Cerebellar cortex (tissue), 1 donor: ENCODE data around the gene BRS3.
"Not testable (repeated sequence)": the region's sequence is repeated elsewhere in the genome, so short reads cannot be mapped to it uniquely, and the experiment has no call there.

ENCODE experiments used
- DNase-seq: peaks from one replicate; pipeline ENCODE4 v3.0.0-alpha.2; 2015; ENCODE audit warnings: low spot score

BRS3 gene

DNA sequence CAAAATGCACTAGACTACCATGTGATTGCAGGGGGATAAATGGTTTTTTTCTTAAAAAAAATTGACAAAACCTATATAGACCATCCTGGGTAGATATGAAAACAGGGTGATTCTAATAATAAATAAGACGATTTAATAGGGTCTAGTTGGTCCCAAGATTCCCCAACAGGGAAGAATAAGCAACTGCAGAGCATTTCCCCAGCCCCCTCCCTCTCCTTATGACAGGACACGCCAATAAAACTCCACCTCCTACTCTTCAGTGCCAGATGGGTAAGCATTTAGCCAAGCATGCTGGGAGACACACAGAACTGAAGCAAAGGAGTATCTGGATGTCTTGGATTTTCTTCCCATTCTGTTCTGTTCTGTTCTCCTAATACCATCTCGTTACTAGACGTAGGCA, at the start of gene BRS3:
BRS3 (plus strand) TSS at position 301 of the 400 bp plus-strand sequence. CDS start 168 bp downstream, outside the sequence.
- no peak for DNase-seq

DNA sequence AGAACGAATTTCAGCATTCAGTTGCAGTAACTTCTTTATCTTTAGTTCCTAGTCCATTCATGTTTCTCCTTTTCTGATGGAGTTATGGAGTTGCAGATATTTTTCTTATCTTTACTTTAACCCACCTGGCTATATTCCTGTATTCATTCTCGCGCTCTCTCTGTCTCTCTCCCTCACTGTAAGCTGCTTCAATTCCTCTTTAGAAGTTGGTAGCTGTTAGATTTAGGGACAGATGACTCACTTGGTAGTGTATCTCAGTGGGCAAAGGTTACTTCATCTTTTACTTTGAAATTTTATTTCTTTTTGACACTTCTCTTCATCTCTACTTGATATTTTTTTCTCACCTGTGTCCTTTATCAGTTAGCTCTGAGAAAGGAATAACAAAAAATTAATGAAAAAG, 49.6 kb upstream of the BRS3 start:
- DNase-seq, result no peak

DNA sequence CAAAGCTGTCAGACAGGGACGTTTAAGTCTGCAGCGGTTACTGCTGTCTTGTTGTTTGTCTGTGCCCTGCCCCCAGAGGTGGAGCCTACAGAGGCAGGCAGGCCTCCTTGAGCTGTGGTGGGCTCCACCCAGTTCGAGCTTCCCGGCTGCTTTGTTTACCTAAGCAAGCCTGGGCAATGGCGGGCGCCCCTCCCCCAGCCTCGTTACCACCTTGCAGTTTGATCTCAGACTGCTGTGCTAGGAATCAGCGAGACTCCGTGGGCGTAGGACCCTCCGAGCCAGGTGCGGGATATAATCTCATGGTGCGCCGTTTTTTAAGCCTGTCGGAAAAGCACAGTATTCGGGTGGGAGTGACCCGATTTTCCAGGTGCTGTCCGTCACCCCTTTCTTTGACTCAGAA, 42.1 kb upstream of the BRS3 start:
- DNase-seq, result not testable (repeated sequence)

DNA sequence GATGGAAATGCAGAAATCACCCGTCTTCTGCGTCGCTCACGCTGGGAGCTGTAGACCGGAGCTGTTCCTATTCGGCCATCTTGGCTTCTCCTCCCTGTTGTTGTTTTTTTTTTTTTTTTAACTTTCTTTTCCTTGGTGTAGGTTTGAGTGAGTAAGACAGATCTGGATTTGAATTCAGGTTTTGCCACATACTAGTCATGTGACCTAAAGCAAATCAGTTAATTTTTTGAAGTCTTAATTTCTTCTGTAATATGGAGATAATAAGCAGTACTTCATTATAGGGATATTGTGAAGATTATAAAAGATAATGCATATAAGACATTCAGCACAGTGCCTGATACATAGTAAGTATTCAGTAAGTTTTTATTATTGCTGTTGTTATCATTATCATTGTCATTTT, 41.5 kb upstream of the BRS3 start:
- no peak for DNase-seq

- DNase-seq, result no peak
These were observed 40.4 kb upstream of the BRS3 start for GRCh38 chrX:136447308-136447707.

GRCh38 chrX:136447968-136448367, 39.8 kb upstream of the BRS3 start:
- no peak for DNase-seq

DNA sequence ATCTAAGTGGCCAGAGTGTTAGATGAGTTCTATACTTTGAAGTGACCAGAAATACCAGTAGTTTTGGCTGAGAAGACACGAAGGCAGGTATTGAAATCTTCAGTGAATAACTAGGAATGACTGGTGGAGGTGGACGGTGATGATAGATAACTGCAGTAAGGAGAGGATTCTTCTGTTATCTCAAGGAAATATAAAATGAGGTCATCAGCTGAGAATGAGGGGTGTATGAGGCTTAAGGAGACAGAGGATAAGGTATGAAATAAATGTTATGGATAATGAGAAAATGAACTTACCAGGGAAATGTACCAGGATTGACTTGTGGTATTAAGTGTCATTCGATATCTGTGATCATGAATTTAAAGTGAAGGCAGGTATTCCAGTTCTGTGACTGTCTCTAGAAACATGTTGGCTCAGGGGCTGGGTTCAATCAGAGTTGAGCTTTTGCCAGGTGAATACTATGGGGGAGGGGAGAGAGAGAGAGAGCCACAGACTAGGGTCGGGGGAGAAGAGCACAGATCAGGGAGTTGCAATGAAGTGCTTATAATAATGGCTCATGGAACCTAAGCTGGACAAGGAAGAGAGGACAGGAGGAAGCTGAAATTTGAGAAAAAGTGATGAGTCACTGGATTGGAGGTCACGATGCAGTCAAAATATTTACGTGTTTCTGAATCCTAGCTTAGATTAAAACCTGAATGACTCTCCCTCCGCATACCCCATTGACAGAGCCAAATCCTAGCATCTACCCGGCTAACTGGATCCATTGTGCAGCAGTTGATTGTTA, 37.5 kb upstream of the BRS3 start:
- no peak for DNase-seq

GRCh38 chrX:136452614-136453013, 35.1 kb upstream of the BRS3 start:
- no peak for DNase-seq

DNA sequence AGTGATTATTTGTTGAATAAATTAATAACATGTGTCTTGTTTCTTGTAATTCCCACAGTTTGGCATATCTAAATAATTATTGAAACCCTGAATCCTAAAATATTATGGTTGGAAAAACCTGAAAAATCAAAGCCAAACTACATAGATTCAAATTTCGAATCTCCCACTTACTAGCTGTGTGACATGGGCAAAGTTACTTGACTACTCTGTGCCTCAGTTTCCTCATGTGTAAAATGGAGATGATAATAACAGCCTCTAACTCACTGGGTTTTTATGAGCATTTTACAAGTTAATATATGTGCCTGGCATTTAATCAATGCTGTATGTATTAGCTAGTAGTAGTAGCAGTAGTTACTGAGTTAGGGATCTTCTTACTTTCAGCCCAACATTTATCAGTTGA, 34.6 kb upstream of the BRS3 start:
- DNase-seq, result no peak

GRCh38 chrX:136453771-136454170, 34.0 kb upstream of the BRS3 start:
- DNase-seq, result no peak

DNA sequence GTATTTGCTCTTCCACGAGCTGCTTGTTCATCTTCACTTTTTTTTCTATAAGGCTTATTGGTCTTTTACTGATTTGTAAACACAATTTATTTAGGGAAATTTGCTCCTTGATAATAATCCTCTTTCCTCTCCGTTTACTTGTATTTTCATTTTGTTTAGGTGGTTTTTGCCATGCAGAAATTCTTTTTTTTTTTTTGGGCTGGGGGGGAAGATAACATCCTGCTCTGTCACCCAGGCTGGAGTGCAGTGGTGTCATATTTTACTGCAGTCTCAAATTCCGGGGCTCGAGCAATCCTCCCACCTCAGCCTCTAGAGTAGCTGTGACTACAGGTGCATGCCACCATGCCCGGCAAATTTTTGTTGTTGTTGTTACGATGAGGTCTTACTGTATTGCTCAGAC, 31.6 kb upstream of the BRS3 start:
- no peak for DNase-seq

GRCh38 chrX:136457303-136457917, 30.3 kb upstream of the BRS3 start:
- no peak for DNase-seq

DNA sequence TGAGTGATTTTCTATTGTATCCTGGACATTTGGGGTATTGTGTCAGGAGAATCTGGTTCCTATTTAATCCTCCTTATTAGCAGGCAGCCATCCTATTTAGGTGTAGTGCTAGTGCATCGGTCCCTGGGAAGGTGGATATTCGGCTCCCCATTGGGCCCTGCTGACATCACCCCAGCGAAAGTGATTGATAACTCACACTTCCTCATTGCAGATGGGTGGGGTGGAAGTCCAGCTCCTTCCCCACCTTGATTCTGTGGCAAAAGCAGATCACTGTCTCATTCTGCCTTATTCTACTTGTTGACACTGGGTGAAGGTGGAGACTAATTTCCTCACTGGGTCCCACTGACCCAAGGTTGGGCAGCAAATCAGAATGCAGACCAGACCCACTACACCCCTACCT, 23.2 kb upstream of the BRS3 start:
- no peak for DNase-seq

DNA sequence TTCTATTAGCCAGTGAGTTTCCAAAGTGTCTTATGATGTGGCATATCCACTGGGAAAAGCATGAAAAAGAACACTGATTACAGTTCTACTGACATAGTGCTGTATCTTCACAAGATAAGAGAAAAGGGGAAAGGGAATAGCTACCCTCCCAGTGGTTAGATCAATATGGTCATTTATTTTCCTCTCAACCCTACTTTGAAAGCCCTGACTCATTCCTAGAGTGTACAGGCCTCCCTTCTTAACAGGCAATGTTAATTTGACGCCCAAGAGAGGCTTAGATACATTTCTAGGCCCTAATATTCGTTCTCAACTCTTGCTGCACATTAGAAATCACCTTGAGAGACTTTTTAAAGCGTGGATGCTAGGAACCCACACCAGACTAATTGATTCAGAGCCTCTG, 20.4 kb upstream of the BRS3 start:
- DNase-seq, result no peak

- no peak for DNase-seq
These were observed 19.2 kb upstream of the BRS3 start for GRCh38 chrX:136468391-136469103.

GRCh38 chrX:136473663-136474062, 14.1 kb upstream of the BRS3 start:
- DNase-seq, result no peak

- no peak for DNase-seq
These were observed 12.5 kb upstream of the BRS3 start for GRCh38 chrX:136475236-136475635.

- no peak for DNase-seq
These were observed 11.2 kb upstream of the BRS3 start for GRCh38 chrX:136476501-136476900.

DNA sequence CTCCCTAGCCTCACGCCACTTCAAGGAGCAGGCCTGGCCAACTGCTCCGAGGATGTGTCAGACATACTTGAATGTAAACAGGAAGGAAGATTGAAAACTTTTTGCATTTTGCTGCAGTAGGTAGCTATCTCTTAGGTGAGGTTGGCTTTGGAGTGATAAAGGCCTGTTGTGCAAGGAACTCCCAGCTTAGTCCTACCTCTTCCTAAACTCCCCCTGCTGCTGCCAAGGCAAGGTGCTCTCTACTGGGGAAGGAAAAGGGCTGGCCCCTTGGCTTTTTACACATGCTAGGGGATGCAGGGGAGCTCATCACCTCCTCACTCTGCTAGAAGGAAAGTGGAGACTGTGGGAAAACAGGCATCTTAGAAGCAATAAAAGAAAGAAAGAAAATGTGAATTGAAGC, 10.7 kb upstream of the BRS3 start:
- DNase-seq, result no peak

- no peak for DNase-seq
These were observed 7.4 kb upstream of the BRS3 start for GRCh38 chrX:136480383-136480782.

- no peak for DNase-seq
These were observed 959 bp downstream of the BRS3 start for GRCh38 chrX:136488706-136489105.

GRCh38 chrX:136491832-136492231, 4.1 kb downstream of the BRS3 start:
- DNase-seq, result no peak

- no peak for DNase-seq
These were observed 5.3 kb downstream of the BRS3 start for GRCh38 chrX:136493011-136493410.
